ENCODE data around the gene CPXM1. TPM values are rescaled to one million over a fixed set of nuclear protein-coding genes. Genes with fewer than 3 reads are reported as not detected.

CPXM1 gene
- 0.33 and 1.2 TPM in 2 replicates for total RNA-seq

GRCh38 chr20:2800521-2801285, at the start of gene CPXM1:
CPXM1 (minus strand) TSS chr20:2800627; CDS start chr20:2800572, 55 bp downstream.

GRCh38 chr20:2840138-2840966, 39.9 kb upstream of the CPXM1 start, which contains the start of the genes PCED1A and VPS16:
PCED1A (minus strand) TSS chr20:2840655; CDS start chr20:2839912, 743 bp downstream.
VPS16 (plus strand) TSS chr20:2840745; CDS start chr20:2840775, 30 bp downstream.

GRCh38 chr20:2816030-2816582, 15.7 kb upstream of the CPXM1 start, which contains the start of gene TMEM239:
TMEM239 (plus strand) TSS chr20:2816364; CDS start chr20:2816555, 191 bp downstream.

GRCh38 chr20:2814587-2815051, 14.2 kb upstream of the CPXM1 start, which contains the start of gene C20orf141:
C20orf141 (plus strand) TSS chr20:2814987; CDS start chr20:2815185, 198 bp downstream.

Other genes starting within 250 kb of the CPXM1 start
- 119 and 132 TPM in 2 replicates for gene NOP56, start 148.0 kb downstream of the CPXM1 start, total RNA-seq
- gene IDH3B, start 136.4 kb downstream of the CPXM1 start, total RNA-seq, result 103 and 130 TPM in 2 replicates
- 1.2 and 1.5 TPM in 2 replicates for gene EBF4, start 107.8 kb downstream of the CPXM1 start, total RNA-seq
- gene C20orf141, start 14.4 kb upstream of the CPXM1 start, total RNA-seq, result not detected in 2 replicates
- not detected in 2 replicates for gene TMEM239, start 15.7 kb upstream of the CPXM1 start, total RNA-seq
- 13.1 and 18.7 TPM in 2 replicates for gene PCED1A, start 40.0 kb upstream of the CPXM1 start, total RNA-seq
- gene VPS16, start 40.1 kb upstream of the CPXM1 start, total RNA-seq, result 33.8 and 34.6 TPM in 2 replicates
- 23.5 and 24.6 TPM in 2 replicates for gene PTPRA, start 72.9 kb upstream of the CPXM1 start, total RNA-seq
- gene GNRH2, start 243.0 kb upstream of the CPXM1 start, total RNA-seq, result 0.09 and 0.11 TPM in 2 replicates
- 20.0 and 28.7 TPM in 2 replicates for gene MRPS26, start 245.4 kb upstream of the CPXM1 start, total RNA-seq

Data from dermis lymphatic vessel endothelial cell (primary cell).